Stimulated activated CD8-positive, alpha-beta memory T cell treated with anti-CD3 and anti-CD28 coated beads, Interleukin-4, amount 100 ng/mL, for 1 hour (primary cell): Measurements from ENCODE around the gene MPPED1.

Source experiments
- DNase-seq, 2 donors: peaks; one replicate each; pipeline ENCODE4 v3.0.0-alpha.2; 2020; ENCODE audit warnings: low read depth in 2 of 2, low spot score in 1 of 2

Gene MPPED1

GRCh38 chr22:43474161-43475101 lies 62.6 kb downstream of the MPPED1 start:
- DNase-seq, result no peak

GRCh38 chr22:43475549-43476076 lies 63.8 kb downstream of the MPPED1 start:
- no peak for DNase-seq

- no peak for DNase-seq
These were observed 64.5 kb downstream of the MPPED1 start for GRCh38 chr22:43476341-43476740.

- DNase-seq, result no peak
These were observed 65.2 kb downstream of the MPPED1 start for GRCh38 chr22:43476751-43477725.

GRCh38 chr22:43477966-43478365 lies 66.2 kb downstream of the MPPED1 start:
- DNase-seq, result no peak

GRCh38 chr22:43478621-43479300 lies 66.9 kb downstream of the MPPED1 start:
- DNase-seq, result no peak

GRCh38 chr22:43479301-43479950 lies 67.6 kb downstream of the MPPED1 start:
- DNase-seq, result no peak

GRCh38 chr22:43479962-43480361 lies 68.1 kb downstream of the MPPED1 start:
- DNase-seq, result no peak

- no peak for DNase-seq
These were observed 69.9 kb downstream of the MPPED1 start for GRCh38 chr22:43481568-43482317.

GRCh38 chr22:43482318-43482625 lies 70.5 kb downstream of the MPPED1 start:
- no peak for DNase-seq

- no peak for DNase-seq
These were observed 71.5 kb downstream of the MPPED1 start for GRCh38 chr22:43483266-43483665.

GRCh38 chr22:43483669-43484068 lies 71.9 kb downstream of the MPPED1 start:
- no peak for DNase-seq

GRCh38 chr22:43484227-43484626 lies 72.4 kb downstream of the MPPED1 start:
- DNase-seq, result no peak

GRCh38 chr22:43485502-43486089 lies 73.8 kb downstream of the MPPED1 start:
- DNase-seq, result no peak

- no peak for DNase-seq
These were observed 75.7 kb downstream of the MPPED1 start for GRCh38 chr22:43487311-43488030.

- DNase-seq, result no peak
These were observed 76.4 kb downstream of the MPPED1 start for GRCh38 chr22:43488031-43488866.

- no peak for DNase-seq
These were observed 77.1 kb downstream of the MPPED1 start for GRCh38 chr22:43488937-43489336.

GRCh38 chr22:43490311-43490710 lies 78.5 kb downstream of the MPPED1 start:
- DNase-seq, result no peak
